Coronary artery (tissue), 2 donors: ENCODE results near the gene METTL8.

Experiments
- DNase-seq: peaks from one replicate; pipeline ENCODE4 v3.0.0-alpha.2; 2017; ENCODE audit warnings: low spot score
- H3K27ac ChIP-seq, 2 donors: fragments of 200-600 bp; sonication (generic); one replicate each; pipeline ENCODE4 v1.5.1; 2016 to 2019
- H3K4me3 ChIP-seq: fragments of 200-600 bp; sonication (generic); 2 replicates; pipeline ENCODE4 v1.5.1; 2016; ENCODE audit warnings: mild to moderate bottlenecking, moderate library complexity
- TF ChIP-seq, protein P1 (sequence below): fragments of 200-600 bp; sonication (generic); IDR thresholded peaks from one replicate; pipeline ENCODE4 v1.5.1; 2019; ENCODE audit warnings: antibody characterized with exemption

The METTL8 gene

DNA sequence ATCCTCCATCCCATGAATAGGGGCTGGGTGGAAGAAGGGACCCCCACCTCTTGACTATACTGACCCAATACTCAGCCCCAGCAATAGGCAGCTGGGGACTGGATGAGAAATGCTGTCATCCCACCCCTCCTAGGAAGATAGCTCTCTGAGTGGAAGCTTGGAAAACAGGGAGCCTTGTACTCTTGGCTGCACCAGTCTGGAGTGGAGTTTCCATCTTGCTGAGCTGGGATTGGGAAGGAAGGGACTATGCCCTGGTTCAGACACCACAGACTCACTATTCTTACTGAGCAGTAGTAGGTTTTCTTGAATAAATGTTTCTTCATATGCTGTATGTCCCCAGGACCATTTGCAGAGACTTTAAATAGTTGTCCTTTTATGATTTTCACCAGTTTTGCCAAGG lies 7.7 kb upstream of the METTL8 start:
- DNase-seq, result no peak
- Histone ChIP-seq H3K4me3 (no peak overlapping the region), H3K27ac (no peak overlapping the region)
- TF ChIP-seq, protein P1, sequence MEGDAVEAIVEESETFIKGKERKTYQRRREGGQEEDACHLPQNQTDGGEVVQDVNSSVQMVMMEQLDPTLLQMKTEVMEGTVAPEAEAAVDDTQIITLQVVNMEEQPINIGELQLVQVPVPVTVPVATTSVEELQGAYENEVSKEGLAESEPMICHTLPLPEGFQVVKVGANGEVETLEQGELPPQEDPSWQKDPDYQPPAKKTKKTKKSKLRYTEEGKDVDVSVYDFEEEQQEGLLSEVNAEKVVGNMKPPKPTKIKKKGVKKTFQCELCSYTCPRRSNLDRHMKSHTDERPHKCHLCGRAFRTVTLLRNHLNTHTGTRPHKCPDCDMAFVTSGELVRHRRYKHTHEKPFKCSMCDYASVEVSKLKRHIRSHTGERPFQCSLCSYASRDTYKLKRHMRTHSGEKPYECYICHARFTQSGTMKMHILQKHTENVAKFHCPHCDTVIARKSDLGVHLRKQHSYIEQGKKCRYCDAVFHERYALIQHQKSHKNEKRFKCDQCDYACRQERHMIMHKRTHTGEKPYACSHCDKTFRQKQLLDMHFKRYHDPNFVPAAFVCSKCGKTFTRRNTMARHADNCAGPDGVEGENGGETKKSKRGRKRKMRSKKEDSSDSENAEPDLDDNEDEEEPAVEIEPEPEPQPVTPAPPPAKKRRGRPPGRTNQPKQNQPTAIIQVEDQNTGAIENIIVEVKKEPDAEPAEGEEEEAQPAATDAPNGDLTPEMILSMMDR, result no peak

DNA sequence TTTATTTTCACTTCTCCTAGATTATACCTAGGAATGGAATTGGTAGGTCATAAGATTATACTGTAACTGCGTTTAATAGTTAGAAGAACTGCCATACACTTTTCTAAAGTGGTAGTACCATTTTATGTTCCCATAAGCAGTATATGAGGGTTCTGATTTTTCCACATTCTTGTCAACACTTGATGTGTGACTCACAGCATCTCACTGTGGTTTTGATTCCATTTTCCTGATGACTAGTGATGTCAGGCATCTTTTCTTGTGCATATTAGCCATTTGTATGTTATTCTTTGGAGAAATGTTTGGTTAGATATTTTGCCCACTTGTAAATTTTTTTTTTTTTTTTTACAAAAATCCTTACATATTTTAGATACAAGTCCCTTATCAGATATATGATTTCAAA lies 2.5 kb upstream of the METTL8 start:
- TF ChIP-seq, protein P1, result no peak
- Histone ChIP-seq H3K4me3 (no peak overlapping the region), H3K27ac (no peak overlapping the region)
- DNase-seq, result no peak

DNA sequence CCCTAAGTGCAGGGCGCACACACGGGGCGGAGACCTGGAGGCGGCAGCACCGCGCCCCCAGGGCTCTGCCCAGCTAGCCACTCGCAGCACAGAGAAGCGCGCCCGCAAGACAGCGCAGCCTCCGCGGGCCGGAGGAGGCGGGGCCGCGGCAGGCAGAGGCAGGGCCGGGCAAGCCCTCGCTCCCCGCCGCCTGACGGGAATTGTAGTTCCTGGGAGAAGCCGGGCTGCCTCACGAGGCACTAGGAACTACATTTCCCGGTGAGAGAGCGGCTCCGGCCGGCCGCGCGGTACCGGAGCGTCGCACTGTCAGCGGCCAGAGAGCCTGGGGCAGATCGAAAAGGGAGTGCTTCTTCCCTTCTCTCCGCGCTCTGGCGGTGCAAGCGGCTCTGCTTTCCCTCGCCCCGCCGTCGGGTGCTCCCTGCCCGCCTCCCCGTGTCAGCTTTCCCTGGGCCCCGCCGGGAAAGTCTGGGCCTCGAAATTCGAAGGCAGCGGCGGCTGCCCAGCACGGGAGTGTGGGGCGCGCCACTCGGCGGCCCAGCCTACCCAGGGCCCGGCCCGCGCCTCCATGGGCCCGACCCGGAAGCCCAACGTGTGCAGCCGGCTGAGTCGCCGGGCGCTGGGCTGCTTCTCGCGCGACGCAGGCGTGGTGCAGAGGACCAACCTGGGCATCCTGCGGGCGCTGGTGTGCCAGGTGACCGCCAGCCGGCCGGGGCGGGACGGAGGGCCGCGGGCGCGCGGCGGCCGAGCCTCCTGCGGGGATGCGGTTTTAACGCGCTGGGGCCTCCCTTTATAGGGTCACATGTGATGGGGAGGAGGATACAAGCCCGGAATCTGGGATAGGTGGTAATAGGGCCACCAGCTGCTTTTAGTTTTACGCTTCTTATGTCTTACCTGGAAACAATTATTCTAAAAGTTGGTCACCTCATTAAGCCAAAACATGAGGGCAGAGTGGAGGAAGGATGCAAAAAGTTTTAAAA lies 511 bp upstream of the METTL8 start, which contains the start of gene DCAF17:
Gene DCAF17 (plus strand): TSS at position 214 of the 977 bp plus-strand sequence. CDS start 352 bp downstream, at position 566.
- H3K4me3 ChIP-seq, result peak within 1 kb of the TSS; percentile 78
- TF ChIP-seq, protein P1, result no peak
- H3K27ac ChIP-seq, result peak within 1 kb of the TSS; percentile 91
- peak; percentile 97 for DNase-seq

DNA sequence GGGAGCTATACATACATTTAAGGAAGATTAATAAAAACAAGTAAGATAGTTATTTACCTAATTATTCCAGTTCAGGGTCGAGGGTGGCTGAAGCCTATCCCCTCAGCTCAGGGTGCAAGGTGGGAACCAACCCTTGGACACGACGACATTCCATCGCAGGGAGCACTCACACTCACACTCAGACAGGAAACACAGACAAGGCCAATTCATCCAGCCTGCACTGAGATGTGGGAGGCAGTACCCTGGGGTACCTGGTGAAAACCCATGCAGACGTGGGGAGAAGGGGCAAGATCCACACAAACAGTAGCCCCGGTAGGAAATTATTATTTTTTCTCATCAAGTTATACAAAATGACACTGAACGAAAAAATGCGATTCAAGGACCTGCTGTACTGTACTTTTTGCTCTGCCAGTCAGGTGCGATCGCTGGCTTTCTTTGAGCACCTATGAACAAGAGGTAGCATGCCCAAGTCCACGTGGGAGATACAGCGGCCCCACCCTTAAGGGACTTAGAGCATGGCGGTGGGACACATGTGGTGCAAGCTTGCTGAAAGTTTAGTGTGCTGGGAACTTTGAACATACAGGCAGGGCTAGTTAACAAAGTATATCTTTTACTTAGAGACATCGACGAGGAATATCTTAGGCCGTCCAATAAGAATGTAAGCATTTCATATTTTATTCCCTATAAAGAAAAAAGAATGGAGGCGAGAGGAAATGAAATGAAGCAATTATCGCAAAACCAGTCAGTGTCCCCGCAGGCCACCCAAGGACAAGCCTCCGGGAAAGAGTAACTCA lies 624 bp downstream of the METTL8 start:
- TF ChIP-seq, protein P1, result no peak
- H3K27ac ChIP-seq, result peak overlapping the region; percentile 91
- peak overlapping the region; percentile 78 for H3K4me3 ChIP-seq
- no peak for DNase-seq

DNA sequence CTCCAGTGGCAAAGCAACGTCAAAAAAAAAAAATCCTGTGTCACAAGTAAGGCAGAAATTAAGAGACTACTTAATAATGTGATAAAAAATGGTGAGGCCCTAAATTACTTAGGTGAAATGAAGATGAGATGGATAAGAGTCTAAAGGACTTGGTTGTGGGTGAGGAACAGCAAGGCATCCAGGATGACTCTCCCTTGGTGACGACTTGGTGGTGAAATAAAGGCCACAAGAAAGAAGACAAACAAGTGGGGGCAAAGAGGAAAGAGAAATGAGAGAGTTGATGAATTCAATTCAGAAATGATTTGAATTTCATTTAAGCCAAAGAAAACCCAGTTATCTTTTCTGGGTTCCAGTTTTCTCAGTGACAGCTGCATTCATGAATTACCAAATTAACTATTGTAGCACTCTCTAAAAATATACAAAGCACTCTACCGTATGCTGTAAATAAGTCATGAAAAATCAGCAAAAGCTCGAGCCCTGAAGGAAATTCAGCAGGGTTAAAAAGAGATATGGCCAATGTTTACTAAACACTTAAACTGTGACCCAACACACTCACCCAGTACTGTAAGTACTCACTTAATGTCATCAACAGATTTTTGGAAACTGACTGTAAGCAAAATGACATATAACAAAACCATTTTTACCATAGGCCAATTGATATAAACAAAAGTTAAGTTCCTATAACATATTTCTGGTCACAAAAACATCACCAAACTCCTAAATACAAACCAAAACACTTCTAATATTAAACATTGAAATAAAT lies 1.4 kb downstream of the METTL8 start:
- no peak overlapping the region for H3K4me3 ChIP-seq
- no peak for DNase-seq
- no peak overlapping the region for H3K27ac ChIP-seq
- TF ChIP-seq, protein P1, result no peak

DNA sequence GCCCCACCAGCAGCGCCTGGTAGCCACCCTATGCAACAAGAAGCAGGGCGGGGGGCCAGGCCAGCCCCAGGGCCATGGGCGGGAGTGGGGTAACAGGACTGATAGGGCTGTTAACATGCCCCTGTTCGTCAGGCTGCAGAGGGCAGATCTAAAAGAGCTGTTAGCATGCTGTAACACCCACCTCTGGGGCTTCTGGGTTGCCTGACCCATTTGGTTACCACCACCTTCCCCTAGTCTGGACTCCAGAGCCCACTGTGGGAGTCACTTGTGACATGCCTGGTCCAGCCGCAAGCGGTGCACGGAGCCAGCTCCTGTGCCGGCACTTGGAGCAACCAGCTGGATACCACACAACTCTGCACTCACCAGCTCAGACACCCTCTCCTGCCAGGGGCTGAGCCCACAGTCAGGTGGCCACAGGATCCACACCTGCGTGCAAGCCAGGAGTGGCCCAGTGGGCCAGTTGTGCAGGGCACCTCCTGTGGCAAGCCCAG lies 2.1 kb downstream of the METTL8 start:
- H3K4me3 ChIP-seq, result no peak overlapping the region
- TF ChIP-seq, protein P1, result no peak
- no peak for DNase-seq
- H3K27ac ChIP-seq, result no peak overlapping the region
